ENCODE data around the gene AKNA. TPM values are rescaled to one million over a fixed set of nuclear protein-coding genes. Genes with fewer than 3 reads are reported as not detected.

Gene AKNA
- total RNA-seq, 3 donors from 2014 or later (not counting 1 experiment from before 2014, with no cell fraction given), result 577 to 743 (median 676) TPM

GRCh38 chr9:114433720-114434255, 46.0 kb upstream of the AKNA start:
- H3K4me1 Mint-ChIP-seq, result peaks cover 0 to 4% of the 10 kb centered on the region in 2 donors
- 44% methylated on average over 6 of the region's 6 CpGs for whole genome bisulfite sequencing (ENCODE audit: insufficient coverage)
- peaks cover 2 to 7% of the 10 kb centered on the region in 2 donors for H3K27me3 Mint-ChIP-seq (ENCODE audit: low read depth in 2 of 2)
- H3K36me3 Mint-ChIP-seq, result no peaks in the 10 kb centered on the region
- no peaks in the 10 kb centered on the region for H3K9me3 ChIP-seq (ENCODE audit: control insufficient read depth, insufficient read depth, low read length)
- intact Hi-C loops (cut with micrococcal nuclease), result no loop called here
- no peak overlapping the region for H3K4me3 Mint-ChIP-seq
- no peaks in the 10 kb centered on the region for H3K4me1 ChIP-seq (ENCODE audit: control insufficient read depth, insufficient read depth, low read length)
- H3K27me3 ChIP-seq (ENCODE audit: control insufficient read depth, insufficient read depth, low read length), result no peaks in the 10 kb centered on the region
- DNase-seq (peak in 1 of 2 donors; percentile 20), ATAC-seq (no peak)
- H3K27ac ChIP-seq (ENCODE audit: low read length), result no peak overlapping the region
- H3K4me3 ChIP-seq (ENCODE audit: low read length), result no peak overlapping the region
- H3K9me3 Mint-ChIP-seq, result no peaks in the 10 kb centered on the region
- no peaks in the 10 kb centered on the region for H3K36me3 ChIP-seq (ENCODE audit: control insufficient read depth, insufficient read depth, low read length)
- no peak for TF ChIP-seq CTCF (IDR thresholded peaks at IDR 0.05)
- no peak overlapping the region for H3K27ac Mint-ChIP-seq

- H3K36me3 Mint-ChIP-seq, result no peaks in the 10 kb centered on the region
- no peak overlapping the region for H3K27ac Mint-ChIP-seq
- no peak overlapping the region for H3K4me3 Mint-ChIP-seq
- Histone ChIP-seq H3K4me1 (ENCODE audit: control insufficient read depth, insufficient read depth, low read length) (no peaks in the 10 kb centered on the region), H3K9me3 (ENCODE audit: control insufficient read depth, insufficient read depth, low read length) (no peaks in the 10 kb centered on the region), H3K27me3 (ENCODE audit: control insufficient read depth, insufficient read depth, low read length) (no peaks in the 10 kb centered on the region), H3K27ac (ENCODE audit: low read length) (no peak overlapping the region), H3K36me3 (ENCODE audit: control insufficient read depth, insufficient read depth, low read length) (no peaks in the 10 kb centered on the region), H3K4me3 (ENCODE audit: low read length) (no peak overlapping the region)
- H3K4me1 Mint-ChIP-seq, result peaks cover 0 to 4% of the 10 kb centered on the region in 2 donors
- intact Hi-C loops (cut with micrococcal nuclease), result no loop called here
- peaks cover 2 to 7% of the 10 kb centered on the region in 2 donors for H3K27me3 Mint-ChIP-seq (ENCODE audit: low read depth in 2 of 2)
- ATAC-seq (no peak), DNase-seq (no peak)
- WGBS (ENCODE audit: insufficient coverage), result 93% methylated on average over 14 of the region's 15 CpGs
- no peaks in the 10 kb centered on the region for H3K9me3 Mint-ChIP-seq
- TF ChIP-seq CTCF (IDR thresholded peaks at IDR 0.05), result no peak
Measured at GRCh38 chr9:114433086-114433485, 45.3 kb upstream of the AKNA start.

GRCh38 chr9:114432323-114433067, 44.7 kb upstream of the AKNA start:
- no peak for TF ChIP-seq CTCF (IDR thresholded peaks at IDR 0.05)
- Histone ChIP-seq H3K36me3 (ENCODE audit: control insufficient read depth, insufficient read depth, low read length) (no peaks in the 10 kb centered on the region), H3K27ac (ENCODE audit: low read length) (no peak overlapping the region), H3K4me3 (ENCODE audit: low read length) (no peak overlapping the region), H3K9me3 (ENCODE audit: control insufficient read depth, insufficient read depth, low read length) (no peaks in the 10 kb centered on the region), H3K4me1 (ENCODE audit: control insufficient read depth, insufficient read depth, low read length) (no peaks in the 10 kb centered on the region), H3K27me3 (ENCODE audit: control insufficient read depth, insufficient read depth, low read length) (no peaks in the 10 kb centered on the region)
- Mint-ChIP-seq H3K4me3 (no peak overlapping the region), H3K27ac (no peak overlapping the region), H3K4me1 (peaks cover 0 to 4% of the 10 kb centered on the region in 2 donors), H3K36me3 (no peaks in the 10 kb centered on the region), H3K9me3 (no peaks in the 10 kb centered on the region), H3K27me3 (ENCODE audit: low read depth in 2 of 2) (peaks cover 2 to 7% of the 10 kb centered on the region in 2 donors)
- DNase-seq (no peak), ATAC-seq (no peak)
- 81% methylated on average over 6 of the region's 6 CpGs for WGBS (ENCODE audit: insufficient coverage)
- intact Hi-C loops (cut with micrococcal nuclease), result no loop called here

All from natural killer cell (primary cell).